GM12872 (cell line): ENCODE data around the gene EPB41L1.

Experiments used
- TF ChIP-seq, protein P1 (sequence below): IDR thresholded peaks from 3 replicates; pipeline ENCODE4 v1.5.1; 2011; ENCODE audit warnings: low read depth, mild to moderate bottlenecking, low read length, moderate library complexity; ENCODE audit not compliant: insufficient read depth

EPB41L1 gene

DNA sequence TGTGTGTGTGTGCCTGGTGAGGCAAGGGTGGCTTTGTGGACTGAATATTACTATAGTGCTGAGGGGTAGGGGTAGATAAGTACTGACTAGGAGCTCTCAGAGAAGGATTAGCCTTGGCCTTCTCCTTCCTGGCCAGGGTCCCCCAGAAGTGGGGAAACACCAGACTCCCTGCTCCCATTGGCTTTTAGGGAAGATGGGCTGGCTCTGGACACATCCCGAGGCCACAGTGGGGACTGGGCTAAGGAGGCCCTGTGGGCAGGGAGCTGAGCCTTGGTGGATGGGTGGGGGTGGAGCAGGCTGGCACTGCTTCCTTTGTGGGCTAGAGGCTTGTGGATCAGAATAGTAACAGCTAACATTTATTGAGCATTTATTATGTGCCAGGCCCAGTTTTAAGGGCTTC is 3.1 kb downstream of the EPB41L1 start:
- TF ChIP-seq, protein P1, sequence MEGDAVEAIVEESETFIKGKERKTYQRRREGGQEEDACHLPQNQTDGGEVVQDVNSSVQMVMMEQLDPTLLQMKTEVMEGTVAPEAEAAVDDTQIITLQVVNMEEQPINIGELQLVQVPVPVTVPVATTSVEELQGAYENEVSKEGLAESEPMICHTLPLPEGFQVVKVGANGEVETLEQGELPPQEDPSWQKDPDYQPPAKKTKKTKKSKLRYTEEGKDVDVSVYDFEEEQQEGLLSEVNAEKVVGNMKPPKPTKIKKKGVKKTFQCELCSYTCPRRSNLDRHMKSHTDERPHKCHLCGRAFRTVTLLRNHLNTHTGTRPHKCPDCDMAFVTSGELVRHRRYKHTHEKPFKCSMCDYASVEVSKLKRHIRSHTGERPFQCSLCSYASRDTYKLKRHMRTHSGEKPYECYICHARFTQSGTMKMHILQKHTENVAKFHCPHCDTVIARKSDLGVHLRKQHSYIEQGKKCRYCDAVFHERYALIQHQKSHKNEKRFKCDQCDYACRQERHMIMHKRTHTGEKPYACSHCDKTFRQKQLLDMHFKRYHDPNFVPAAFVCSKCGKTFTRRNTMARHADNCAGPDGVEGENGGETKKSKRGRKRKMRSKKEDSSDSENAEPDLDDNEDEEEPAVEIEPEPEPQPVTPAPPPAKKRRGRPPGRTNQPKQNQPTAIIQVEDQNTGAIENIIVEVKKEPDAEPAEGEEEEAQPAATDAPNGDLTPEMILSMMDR: no peak

DNA sequence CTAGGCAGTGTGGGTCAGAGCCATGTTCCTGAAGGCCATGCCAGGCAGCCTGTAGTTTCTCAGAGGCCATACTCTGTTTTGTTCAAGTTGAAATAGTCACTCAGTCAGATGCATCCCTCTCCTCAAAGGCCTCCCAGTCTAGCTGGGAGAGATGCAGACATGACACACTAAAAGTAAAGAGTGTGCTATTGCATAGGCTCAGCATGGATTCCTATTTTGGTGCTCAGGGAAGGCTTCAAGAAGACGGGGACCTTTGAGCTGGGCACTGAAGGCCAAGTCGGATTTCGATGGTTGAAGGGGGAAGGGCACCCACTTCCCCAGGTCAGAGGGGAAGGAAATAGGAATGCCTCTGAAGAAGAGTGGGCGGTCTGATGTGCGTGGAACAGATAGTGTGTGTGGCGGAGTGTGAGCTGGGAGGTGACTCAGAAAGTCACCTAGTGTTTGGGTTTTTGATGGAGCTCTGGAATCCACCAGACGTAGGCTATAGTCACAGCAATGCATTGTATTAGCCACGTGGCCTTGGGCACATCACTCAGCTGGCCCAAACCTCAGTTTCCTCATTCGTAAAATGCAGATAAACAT is 3.7 kb downstream of the EPB41L1 start:
- TF ChIP-seq, protein P1: no peak

DNA sequence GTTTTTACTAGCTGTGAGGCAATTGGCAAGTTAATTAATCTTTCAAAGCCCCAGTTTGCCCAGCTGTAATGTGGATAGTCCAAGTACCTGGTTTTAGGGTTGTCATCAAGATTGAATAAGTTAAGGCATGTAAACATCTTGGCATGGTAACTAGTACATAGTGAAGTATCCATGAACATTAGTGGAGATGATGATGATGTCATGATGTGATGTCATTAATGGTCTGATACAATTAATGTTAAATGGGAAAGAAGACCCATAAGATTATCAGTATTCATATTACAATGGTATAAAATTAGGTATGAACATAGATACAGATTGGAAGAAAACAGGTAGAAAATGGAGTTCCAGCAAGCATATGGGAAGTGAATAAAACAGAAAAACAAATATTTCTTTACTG is 5.3 kb downstream of the EPB41L1 start:
- TF ChIP-seq, protein P1: no peak

DNA sequence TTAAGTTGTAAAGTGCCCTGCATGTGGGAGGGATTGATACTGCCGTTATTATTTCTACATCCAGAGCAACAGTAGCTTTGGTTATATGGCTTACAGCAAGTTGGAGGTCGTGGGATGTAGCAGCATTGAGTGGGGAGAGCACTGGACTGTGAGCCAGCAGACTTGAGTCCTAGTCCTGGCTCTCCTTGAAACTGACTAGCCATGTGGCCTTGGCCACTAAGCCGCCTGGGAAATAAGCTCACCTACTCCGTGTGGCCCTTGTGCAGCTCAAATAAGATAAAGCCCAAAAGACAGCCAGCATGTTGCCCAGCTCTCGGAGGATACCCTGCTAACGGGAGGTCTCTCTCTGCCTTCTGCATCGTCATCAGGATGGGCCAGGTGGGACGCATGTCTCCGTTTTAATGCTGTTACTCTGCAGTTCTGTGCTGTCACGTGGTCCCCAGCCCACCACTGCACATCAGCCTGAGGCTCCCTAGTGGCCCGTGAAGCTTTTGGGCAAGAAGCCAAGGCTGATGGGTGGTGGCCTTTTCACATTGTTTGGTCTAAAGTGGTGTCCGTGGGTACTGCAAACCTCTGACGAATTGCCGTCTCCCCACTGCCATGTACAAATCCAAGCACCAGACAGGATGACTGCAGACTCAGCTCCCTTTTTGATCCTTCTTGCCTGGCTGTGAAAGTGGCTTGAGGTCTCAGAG is 7.9 kb downstream of the EPB41L1 start:
- TF ChIP-seq, protein P1: no peak

DNA sequence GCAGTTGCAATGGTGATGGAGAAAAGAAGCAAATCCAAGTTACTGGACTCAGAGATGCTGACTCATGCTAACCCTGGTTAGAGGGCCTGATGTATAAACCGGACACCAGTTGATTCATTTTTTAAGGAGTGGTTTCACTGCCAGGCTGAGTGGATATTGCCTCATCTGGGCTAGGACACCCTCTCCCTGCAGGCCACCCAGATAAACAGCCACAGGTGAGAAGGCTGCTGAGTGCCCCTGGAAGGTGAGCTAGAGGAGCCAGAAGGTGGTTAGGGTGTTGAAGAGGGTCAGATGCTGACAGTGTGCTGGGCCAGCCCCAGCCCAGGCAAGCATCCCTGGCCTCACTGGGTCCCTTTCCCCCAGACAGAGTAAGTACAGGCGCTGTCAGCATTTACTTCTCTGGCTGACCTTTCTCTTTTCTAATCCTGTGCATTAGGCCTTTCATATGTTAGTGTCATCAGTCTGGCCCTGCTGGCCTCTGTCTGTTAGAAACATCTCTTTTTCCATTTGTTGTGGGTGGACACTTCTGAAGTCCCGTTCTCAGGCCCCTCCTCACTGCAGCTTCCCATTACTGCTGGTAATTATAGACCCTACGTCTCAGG is 13.5 kb downstream of the EPB41L1 start:
- TF ChIP-seq, protein P1: no peak

DNA sequence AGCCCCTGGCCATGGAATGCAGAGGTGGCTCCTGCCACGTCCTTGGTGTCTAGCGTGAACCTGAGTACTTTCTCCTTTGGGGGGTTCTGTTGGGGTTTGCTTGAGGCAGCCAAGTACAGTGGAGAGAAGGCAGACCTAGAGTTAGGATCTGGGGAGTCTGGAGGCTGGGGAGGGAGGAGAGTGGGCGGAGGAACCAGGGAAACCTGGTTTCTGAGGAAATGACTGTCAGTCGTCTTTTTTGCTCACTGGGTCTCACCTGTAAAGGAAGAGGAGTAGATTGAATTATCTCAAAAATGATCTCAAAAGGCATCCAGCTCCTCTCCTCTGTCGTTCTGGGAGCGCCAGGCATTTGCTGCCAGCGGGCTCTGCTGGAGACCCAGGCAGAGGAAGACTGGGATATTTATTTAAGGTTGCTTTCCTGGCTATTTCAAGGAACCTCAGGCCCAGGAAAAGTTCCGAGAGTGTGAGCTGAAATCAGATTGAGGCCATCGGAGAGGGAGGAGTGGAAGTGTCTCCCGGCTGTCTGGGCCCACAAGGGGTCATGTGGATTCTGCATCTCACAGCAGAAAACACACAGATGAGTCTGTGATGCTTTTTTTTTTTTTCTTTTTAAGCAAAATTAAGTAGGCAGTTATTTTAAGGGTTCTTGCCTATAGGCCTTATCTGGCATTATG is 16.1 kb downstream of the EPB41L1 start:
- TF ChIP-seq, protein P1: no peak

DNA sequence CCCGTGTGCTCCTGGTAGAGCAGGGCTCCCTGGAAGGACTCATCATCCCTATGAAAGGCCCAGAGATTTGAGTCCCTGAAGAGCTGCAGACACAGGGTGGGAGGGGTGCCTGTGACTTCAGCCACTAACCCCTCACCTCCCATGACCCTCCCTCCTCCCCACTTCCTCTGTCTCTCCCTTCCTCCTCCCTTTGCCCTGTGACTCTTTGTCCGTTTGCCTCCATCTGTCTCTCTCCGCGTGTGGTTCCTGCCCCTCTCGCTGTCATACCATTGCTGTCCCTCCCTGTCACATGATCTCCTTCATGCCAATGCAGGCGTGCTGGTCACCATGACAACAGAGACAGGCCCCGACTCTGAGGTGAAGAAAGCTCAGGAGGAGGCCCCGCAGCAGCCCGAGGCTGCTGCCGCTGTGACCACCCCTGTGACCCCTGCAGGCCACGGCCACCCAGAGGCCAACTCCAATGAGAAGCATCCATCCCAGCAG is 19.0 kb downstream of the EPB41L1 start:
- TF ChIP-seq, protein P1: no peak
